H1 (cell line): ENCODE measurements around the gene ASTL. TPM values are rescaled to one million over a fixed set of nuclear protein-coding genes. Genes with fewer than 3 reads are reported as not detected.

Experiments
- CTCF ChIA-PET: fragments of 300-600 bp; sonication (Branson Sonifier 250); formaldehyde crosslinking; loops from one replicate; lab custom pipeline; 2021; ENCODE audit not compliant: partially characterized antibody; lab: Charles Lee
- POLR2A ChIA-PET: fragments of 300-600 bp; sonication (Branson Sonifier 250); formaldehyde crosslinking; loops from one replicate; lab custom pipeline; 2021; ENCODE audit warnings: inconsistent platforms; ENCODE audit not compliant: partially characterized antibody; lab: Charles Lee
- DNase-seq, 2 experiments: peaks; one replicate each; pipeline versions ENCODE4 v3.0.0 to v3.0.0-alpha.2; 2010 to 2022; ENCODE audit warnings: low spot score in 2 of 2, low read depth in 1 of 2, mixed read lengths in 1 of 2
- FAIRE-seq: peaks from 2 replicates; lab custom pipeline; 2011; peaks lifted over from hg19 to GRCh38; lab: Jason Lieb, UNC
- H2AFZ ChIP-seq: 2 replicates; pipeline ENCODE4 v1.8.1; 2012; ENCODE audit warnings: low read length, inconsistent platforms
- H2AK5ac ChIP-seq: 2 replicates; pipeline ENCODE4 v1.6.1; 2013; ENCODE audit warnings: low read depth, low read length
- H2BK120ac ChIP-seq: replicated peaks from 2 replicates; pipeline ENCODE3; 2013; ENCODE audit warnings: low read depth, low read length, inconsistent platforms
- H2BK12ac ChIP-seq: 2 replicates; pipeline ENCODE4 v1.6.1; 2013; ENCODE audit warnings: low read depth, low read length
- H2BK15ac ChIP-seq: 2 replicates; pipeline ENCODE4 v1.6.1; 2013; ENCODE audit warnings: low read length
- H2BK20ac ChIP-seq: 2 replicates; pipeline ENCODE4 v1.6.1; 2013; ENCODE audit warnings: low read length
- H2BK5ac ChIP-seq: 2 replicates; pipeline ENCODE4 v1.6.1; 2013; ENCODE audit warnings: low read depth, low read length
- H3K14ac ChIP-seq: 2 replicates; pipeline ENCODE4 v1.6.1; 2013; ENCODE audit warnings: inconsistent platforms; ENCODE audit not compliant: insufficient read length
- H3K18ac ChIP-seq: 2 replicates; pipeline ENCODE4 v1.6.1; 2013; ENCODE audit warnings: low read length; ENCODE audit errors: extremely low read depth
- H3K23ac ChIP-seq: 2 replicates; pipeline ENCODE4 v1.6.1; 2013; ENCODE audit warnings: inconsistent platforms; ENCODE audit not compliant: insufficient read length
- H3K23me2 ChIP-seq: 2 replicates; pipeline ENCODE4 v1.6.1; 2013; ENCODE audit warnings: low read depth, low read length
- H3K27ac ChIP-seq: 2 replicates; pipeline ENCODE4 v1.6.1; 2011; ENCODE audit warnings: low read depth, low read length, inconsistent platforms
- H3K27me3 ChIP-seq, 4 experiments: replicated peaks in 1 of 4; 1 replicate in 1 of 4; 2 replicates in 3 of 4; pipeline versions ENCODE4 v1.6.1 to v1.8.1; 2011 to 2013; ENCODE audit warnings: low read length in 3 of 4, mild to moderate bottlenecking in 3 of 4, inconsistent platforms in 2 of 4, mixed read lengths in 2 of 4, moderate library complexity in 1 of 4; ENCODE audit not compliant: control insufficient read depth in 3 of 4, insufficient read depth in 3 of 4; ENCODE audit errors: extremely low read depth in 1 of 4
- H3K36me3 ChIP-seq, 4 experiments: 2 replicates each; pipeline versions ENCODE4 v1.6.1 to v1.8.1; 2011 to 2013; ENCODE audit warnings: mild to moderate bottlenecking in 4 of 4, low read length in 3 of 4, moderate library complexity in 2 of 4, control low read depth in 1 of 4, inconsistent platforms in 1 of 4; ENCODE audit not compliant: insufficient read depth in 4 of 4, control insufficient read depth in 2 of 4
- H3K4ac ChIP-seq: replicated peaks from 2 replicates; pipeline ENCODE3; 2013; ENCODE audit warnings: low read length, low read depth, mixed read lengths, inconsistent platforms; ENCODE audit not compliant: insufficient read length
- H3K4me1 ChIP-seq, 4 experiments: replicated peaks in 1 of 4; 1 replicate in 1 of 4; 2 replicates in 3 of 4; pipeline versions ENCODE4 v1.6.1 to v1.8.1; 2011 to 2013; ENCODE audit warnings: low read length in 3 of 4, inconsistent platforms in 2 of 4, mixed read lengths in 1 of 4; ENCODE audit not compliant: insufficient read depth in 4 of 4, control insufficient read depth in 3 of 4
- H3K4me2 ChIP-seq, 2 experiments: 2 replicates each; pipeline versions ENCODE4 v1.6.1 to v1.8.1; 2011 to 2013; ENCODE audit warnings: low read depth in 2 of 2, low read length in 2 of 2, control low read depth in 1 of 2, inconsistent platforms in 1 of 2, mild to moderate bottlenecking in 1 of 2; ENCODE audit not compliant: insufficient read depth in 1 of 2
- H3K4me3 ChIP-seq, 4 experiments: fragments of 200-600, 300-600 bp in 1 of 4; sonication (generic), shearing (Covaris generic), sonication (Bioruptor Twin) in 1 of 4; 2 replicates each; pipeline versions ENCODE4 v1.5.1 to v1.8.1; 2011 to 2016; ENCODE audit warnings: low read length in 4 of 4, low read depth in 3 of 4, control low read depth in 2 of 4, inconsistent platforms in 2 of 4, mild to moderate bottlenecking in 2 of 4, mixed read lengths in 1 of 4, moderate library complexity in 1 of 4; ENCODE audit not compliant: insufficient read depth in 2 of 4; ENCODE audit errors: extremely low read depth in 1 of 4
- H3K56ac ChIP-seq: replicated peaks from 2 replicates; pipeline ENCODE3; 2013; ENCODE audit warnings: low read depth, mild to moderate bottlenecking, mixed read lengths, low read length, inconsistent platforms; ENCODE audit not compliant: insufficient read length
- H3K79me1 ChIP-seq: 2 replicates; pipeline ENCODE4 v1.6.1; 2013; ENCODE audit warnings: low read depth, low read length, control low read depth
- H3K79me2 ChIP-seq, 2 experiments: 2 replicates each; pipeline versions ENCODE4 v1.6.1 to v1.8.1; 2012 to 2013; ENCODE audit warnings: low read length in 2 of 2, mild to moderate bottlenecking in 2 of 2, inconsistent platforms in 1 of 2; ENCODE audit not compliant: insufficient read depth in 2 of 2, control insufficient read depth in 1 of 2
- H3K9ac ChIP-seq, 4 experiments: replicated peaks in 1 of 4; 1 replicate in 1 of 4; 2 replicates in 3 of 4; pipeline versions ENCODE4 v1.6.1 to v1.8.1; 2011 to 2013; ENCODE audit warnings: low read depth in 3 of 4, low read length in 3 of 4, control low read depth in 2 of 4, mild to moderate bottlenecking in 2 of 4, moderate library complexity in 2 of 4, inconsistent platforms in 1 of 4; ENCODE audit errors: extremely low read depth in 1 of 4
- H3K9me3 ChIP-seq, 2 experiments: 2 replicates each; pipeline versions ENCODE4 v1.6.1 to v1.8.1; 2012 to 2013; ENCODE audit warnings: mild to moderate bottlenecking in 2 of 2, moderate library complexity in 2 of 2, control low read depth in 1 of 2, inconsistent platforms in 1 of 2, low read depth in 1 of 2, low read length in 1 of 2, mixed read lengths in 1 of 2; ENCODE audit not compliant: insufficient read depth in 2 of 2
- H4K20me1 ChIP-seq, 2 experiments: replicated peaks in 1 of 2; 2 replicates each; pipeline versions ENCODE3 to v1.8.1; 2011 to 2013; ENCODE audit warnings: inconsistent platforms in 2 of 2, low read length in 2 of 2, mild to moderate bottlenecking in 1 of 2; ENCODE audit not compliant: insufficient read depth in 2 of 2, control insufficient read depth in 1 of 2
- H4K5ac ChIP-seq: 2 replicates; pipeline ENCODE4 v1.6.1; 2013; ENCODE audit warnings: low read length, low read depth, mixed read lengths, inconsistent platforms; ENCODE audit not compliant: insufficient read length
- H4K8ac ChIP-seq: 2 replicates; pipeline ENCODE4 v1.8.0; 2013; ENCODE audit warnings: mild to moderate bottlenecking, moderate library complexity, low read length, inconsistent platforms; ENCODE audit not compliant: insufficient read depth; ENCODE audit errors: extremely low read depth
- H4K91ac ChIP-seq: replicated peaks from 2 replicates; pipeline ENCODE3; 2013; ENCODE audit warnings: low read length, mixed read lengths, inconsistent platforms; ENCODE audit not compliant: insufficient read length
- CBX5 ChIP-seq: fragments of 300-800, 300-1000 bp; sonication (generic); IDR thresholded peaks from 2 replicates; pipeline ENCODE4 v1.7.1; 2016; ENCODE audit warnings: antibody characterized with exemption, low read length, low read depth
- CBX8 ChIP-seq: fragments of 300-800, 300-1000 bp; sonication (generic); IDR thresholded peaks from 2 replicates; pipeline ENCODE4 v1.7.1; 2016; ENCODE audit warnings: low read depth, low read length, borderline replicate concordance
- CREB1 ChIP-seq: IDR thresholded peaks from 2 replicates; pipeline ENCODE4 v1.6.1; 2012; ENCODE audit warnings: inconsistent platforms
- CTCF ChIP-seq, 3 experiments: IDR thresholded peaks; 1 replicate in 2 of 3; 2 replicates in 1 of 3; pipeline versions ENCODE4 v1.5.1 to v1.6.1; 2011; ENCODE audit warnings: low read length in 3 of 3, mild to moderate bottlenecking in 3 of 3, inconsistent platforms in 2 of 3, low read depth in 1 of 3, moderate library complexity in 1 of 3; ENCODE audit not compliant: insufficient read depth in 1 of 3; ENCODE audit errors: control extremely low read depth in 1 of 3
- E2F6 ChIP-seq: IDR thresholded peaks from 2 replicates; pipeline ENCODE4 v1.6.1; 2012; ENCODE audit warnings: inconsistent platforms
- EP300 ChIP-seq, 2 experiments: IDR thresholded peaks; 1 replicate in 1 of 2; 2 replicates in 1 of 2; pipeline ENCODE4 v1.6.1; 2011 to 2012; ENCODE audit warnings: low read depth in 2 of 2, low read length in 2 of 2, mild to moderate bottlenecking in 2 of 2, borderline replicate concordance in 1 of 2, inconsistent platforms in 1 of 2, moderate library complexity in 1 of 2
- JUN ChIP-seq: IDR thresholded peaks from 2 replicates; pipeline ENCODE4 v1.6.1; 2011; ENCODE audit warnings: low read depth, mild to moderate bottlenecking, improper control_type of control experiment, low read length
- RFX5 ChIP-seq: IDR thresholded peaks from 2 replicates; pipeline ENCODE4 v1.6.1; 2011; ENCODE audit warnings: low read depth, low read length, improper control_type of control experiment, borderline replicate concordance
- SAP30 ChIP-seq: fragments of 300-600 bp; sonication (generic); IDR thresholded peaks from 2 replicates; pipeline ENCODE4 v1.7.1; 2012; ENCODE audit warnings: low read length, moderate library complexity, mild to moderate bottlenecking, inconsistent platforms; ENCODE audit not compliant: insufficient read depth, insufficient replicate concordance
- TCF12 ChIP-seq: IDR thresholded peaks from 2 replicates; pipeline ENCODE4 v1.6.1; 2011; ENCODE audit warnings: low read depth, mild to moderate bottlenecking, low read length
- WGBS, 2 experiments: shearing (Covaris generic) in 1 of 2; methylation state at CpG; one replicate each; pipeline versions ENCODE4 v1.1.6 to v1.1.7; 2013 to 2015; ENCODE audit warnings: low lambda C conversion rate in 2 of 2, mixed read lengths in 2 of 2, inconsistent platforms in 1 of 2, low coverage in 1 of 2, missing lambda C conversion rate in 1 of 2; ENCODE audit not compliant: insufficient replicate concordance in 2 of 2, insufficient coverage in 1 of 2, insufficient read length in 1 of 2; ENCODE audit errors: extremely low coverage in 1 of 2, missing lambda C conversion rate in 1 of 2; 5-methylcytosine and 5-hydroxymethylcytosine counted together
- polyA plus RNA-seq, 7 experiments: library from polyadenylated mRNA; depleted of rRNA in 3 of 7; stranded (reverse) in 5 of 7; unstranded in 2 of 7; fragments of >200 nt in 5 of 7; fragments of 200-250 nt in 2 of 7; gene quantifications; 1 replicate in 5 of 7; 2 replicates in 1 of 7; 4 replicates in 1 of 7; pipeline versions ENCODE4 v1.2.1 to v1.2.3, GENCODE V29; 2011 to 2013; ENCODE audit warnings: missing spikeins in 2 of 7, mixed read lengths in 2 of 7
- total RNA-seq: library from RNA; stranded (reverse); fragmentation: NEBNext Ultra II Directional; extraction: Animal tissue kit (Norgen Biotek cat#: 25700); gene quantifications from 2 replicates; pipeline ENCODE4 v1.2.1, GENCODE V29; 2021

ASTL gene
- total and polyA plus RNA-seq, 2 of the 8 experiments (the other 6 are each of a cell fraction or from before 2014, with no cell fraction given) = 0.60 to 1.4 TPM

GRCh38 chr2:96145848-96146152, 7.5 kb upstream of the ASTL start:
- H2AFZ ChIP-seq = no peak overlapping the region
- H3K79me2 ChIP-seq = no peaks in the 10 kb centered on the region
- H3K9me3 ChIP-seq = no peaks in the 10 kb centered on the region
- peak overlapping the region; percentile 66 to 89 for H3K4me2 ChIP-seq
- no peak overlapping the region for H2BK120ac ChIP-seq
- peak overlapping the region; percentile 44; the same call in 1 of the 2 replicates for H2BK5ac ChIP-seq
- CTCF ChIA-PET = interaction anchor here (0.8 to 13.4 kb wide), 5 partner anchors 6 to 115 kb away, joined by 3 to 155 read pairs (median 7); partner anchors contain the start of gene ASTL
- H3K23ac ChIP-seq = no peak overlapping the region
- H3K9ac ChIP-seq = no peak overlapping the region
- H4K8ac ChIP-seq = no peak overlapping the region
- peak overlapping the region; percentile 87 for H3K18ac ChIP-seq
- 0 out of 2 replicates have a peak overlapping the region, but pooled peaks have one; percentile 50 for H2BK12ac ChIP-seq
- H3K4me1 ChIP-seq = peaks cover 0 to 42% (median 30%) of the 10 kb centered on the region in 4 experiments; a peak in 6 of 7 replicates
- no peaks in the 10 kb centered on the region for H4K20me1 ChIP-seq
- no peak overlapping the region for H3K14ac ChIP-seq
- H3K79me1 ChIP-seq = no peaks in the 10 kb centered on the region
- peak overlapping the region in 2 of 4 experiments; percentile 19 to 69; a peak in 3 of 8 replicates for H3K4me3 ChIP-seq
- DNase-seq (no peak), FAIRE-seq (no peak)
- 0 out of 2 replicates have a peak overlapping the region, but pooled peaks have one; percentile 48 for H2BK20ac ChIP-seq
- H3K23me2 ChIP-seq = peaks cover 7% of the 10 kb centered on the region
- 59% methylated on average over 3 of the region's 3 CpGs; no CpG with 5 or more reads in 1 of the 2 experiments for WGBS, 2 experiments
- peaks cover 4 to 30% (median 20%) of the 10 kb centered on the region in 4 experiments; a peak in 6 of 7 replicates for H3K27me3 ChIP-seq
- no peak overlapping the region for H3K4ac ChIP-seq
- H4K5ac ChIP-seq = no peak overlapping the region
- no peak overlapping the region for H2BK15ac ChIP-seq
- H3K27ac ChIP-seq = no peak overlapping the region
- no peaks in the 10 kb centered on the region for H3K36me3 ChIP-seq
- peak overlapping the region; percentile 54 for H4K91ac ChIP-seq
- POLR2A ChIA-PET = interaction anchor here (1.2 to 2.0 kb wide), 5 partner anchors 10 to 62 kb away, joined by 3 to 6 read pairs (median 4); partner anchors contain the start of gene STARD7
- no peak overlapping the region for H2AK5ac ChIP-seq
- H3K56ac ChIP-seq = no peak overlapping the region
- TF ChIP-seq RFX5 (no peak), CBX8 (no peak), TCF12 (no peak), SAP30 (no peak), E2F6 (no peak), EP300 (IDR thresholded peaks at IDR 0.05; ENCODE audit: borderline replicate concordance in 1 of 2, low read depth in 2 of 2, low read length in 2 of 2) (no peak), JUN (no peak), CBX5 (no peak), CTCF (IDR thresholded peaks at IDR 0.05; ENCODE audit: control extremely low read depth in 1 of 3, insufficient read depth in 1 of 3, low read depth in 1 of 3, low read length in 3 of 3) (no peak), CREB1 (no peak)
